Endodermal cell (in vitro differentiated cells): ENCODE data around the gene GADD45G. TPM values are rescaled to one million over a fixed set of nuclear protein-coding genes. Genes with fewer than 3 reads are reported as not detected.
A peak's percentile ranks its signal among the peaks of the same experiment; 100 is the strongest.

Source experiments
- DNase-seq: peaks from one replicate; pipeline ENCODE4 v3.0.0-alpha.2; 2017
- H3K27ac ChIP-seq: 2 replicates; pipeline ENCODE4 v1.5.1; 2013; ENCODE audit warnings: mild to moderate bottlenecking, low read depth, low read length, moderate library complexity
- H3K27me3 ChIP-seq: 2 replicates; pipeline ENCODE4 v1.6.1; 2013; ENCODE audit warnings: mild to moderate bottlenecking, low read length, moderate library complexity; ENCODE audit not compliant: insufficient read depth, control insufficient read depth, poor library complexity, severe bottlenecking
- H3K36me3 ChIP-seq: 2 replicates; pipeline ENCODE4 v1.7.0; 2013; ENCODE audit warnings: mild to moderate bottlenecking, low read length, moderate library complexity; ENCODE audit not compliant: control insufficient read depth, insufficient read depth
- H3K4me1 ChIP-seq: one replicate; pipeline ENCODE4 v1.7.0; 2013; ENCODE audit warnings: low read length; ENCODE audit not compliant: control insufficient read depth, insufficient read depth
- H3K4me3 ChIP-seq: 2 replicates; pipeline ENCODE4 v1.5.1; 2013; ENCODE audit warnings: mild to moderate bottlenecking, low read length, moderate library complexity
- H3K9ac ChIP-seq: 2 replicates; pipeline ENCODE4 v1.6.1; 2013; ENCODE audit warnings: mild to moderate bottlenecking, low read length, moderate library complexity; ENCODE audit not compliant: poor library complexity, severe bottlenecking; ENCODE audit errors: extremely low read depth
- H3K9me3 ChIP-seq: 2 replicates; pipeline ENCODE4 v1.6.1; 2013; ENCODE audit warnings: mild to moderate bottlenecking, low read length, moderate library complexity; ENCODE audit not compliant: control insufficient read depth
- H3K27ac Mint-ChIP-seq: 2 replicates; pipeline ENCODE4 v1.8.0; 2020; ENCODE audit warnings: mixed read lengths
- H3K27me3 Mint-ChIP-seq: 2 replicates; pipeline ENCODE4 v1.8.0; 2021; ENCODE audit warnings: mild to moderate bottlenecking, mixed read lengths; ENCODE audit not compliant: insufficient read depth
- H3K36me3 Mint-ChIP-seq: 2 replicates; pipeline ENCODE4 v1.8.0; 2020; ENCODE audit warnings: low read depth, mixed read lengths
- H3K4me1 Mint-ChIP-seq: 2 replicates; pipeline ENCODE4 v1.8.0; 2020; ENCODE audit warnings: mixed read lengths
- H3K4me3 Mint-ChIP-seq: 2 replicates; pipeline ENCODE4 v1.8.0; 2020; ENCODE audit warnings: mild to moderate bottlenecking, moderate library complexity, mixed read lengths
- H3K9me3 Mint-ChIP-seq: 2 replicates; pipeline ENCODE4 v1.8.0; 2020; ENCODE audit warnings: mild to moderate bottlenecking, mixed read lengths
- WGBS, 2 experiments: methylation state at CpG; one replicate each; pipeline versions ENCODE4 v1.1.5 to v1.1.7; 2013; ENCODE audit warnings: missing lambda C conversion rate in 2 of 2, mixed read lengths in 1 of 2; ENCODE audit not compliant: insufficient coverage in 1 of 2, insufficient read length in 1 of 2; 5-methylcytosine and 5-hydroxymethylcytosine counted together
- total RNA-seq, 2 donors: library from RNA; stranded (reverse); fragmentation: NEBNext Ultra II Directional in 1 of 2; extraction: Animal tissue kit (Norgen Biotek cat#: 25700) in 1 of 2; gene quantifications; 2 replicates in 1 of 2; 3 replicates in 1 of 2; pipeline ENCODE4 v1.2.1, GENCODE V29; 2021
- TF ChIP-seq, protein P1 (sequence below): fragments of 200-600 bp; sonication (generic); conservative IDR thresholded peaks from 2 replicates; pipeline ENCODE4 v1.5.0; 2021; ENCODE audit warnings: antibody characterized with exemption, mild to moderate bottlenecking

Gene GADD45G
- total RNA-seq, 2 donors from 2014 or later: 5.1 to 9.6 TPM

GRCh38 chr9:89623925-89624420 is 19.2 kb downstream of the GADD45G start:
- Mint-ChIP-seq H3K27ac (no peak overlapping the region), H3K36me3 (no peaks in the 10 kb centered on the region), H3K9me3 (no peaks in the 10 kb centered on the region), H3K27me3 (peaks cover 2% of the 10 kb centered on the region), H3K4me1 (peaks cover 47% of the 10 kb centered on the region), H3K4me3 (no peak overlapping the region)
- Histone ChIP-seq H3K9me3 (no peaks in the 10 kb centered on the region), H3K36me3 (no peaks in the 10 kb centered on the region), H3K27me3 (no peaks in the 10 kb centered on the region), H3K4me3 (no peak overlapping the region), H3K4me1 (peaks cover 19% of the 10 kb centered on the region), H3K27ac (no peak overlapping the region), H3K9ac (no peak overlapping the region)
- no peak for DNase-seq
- TF ChIP-seq, protein P1, sequence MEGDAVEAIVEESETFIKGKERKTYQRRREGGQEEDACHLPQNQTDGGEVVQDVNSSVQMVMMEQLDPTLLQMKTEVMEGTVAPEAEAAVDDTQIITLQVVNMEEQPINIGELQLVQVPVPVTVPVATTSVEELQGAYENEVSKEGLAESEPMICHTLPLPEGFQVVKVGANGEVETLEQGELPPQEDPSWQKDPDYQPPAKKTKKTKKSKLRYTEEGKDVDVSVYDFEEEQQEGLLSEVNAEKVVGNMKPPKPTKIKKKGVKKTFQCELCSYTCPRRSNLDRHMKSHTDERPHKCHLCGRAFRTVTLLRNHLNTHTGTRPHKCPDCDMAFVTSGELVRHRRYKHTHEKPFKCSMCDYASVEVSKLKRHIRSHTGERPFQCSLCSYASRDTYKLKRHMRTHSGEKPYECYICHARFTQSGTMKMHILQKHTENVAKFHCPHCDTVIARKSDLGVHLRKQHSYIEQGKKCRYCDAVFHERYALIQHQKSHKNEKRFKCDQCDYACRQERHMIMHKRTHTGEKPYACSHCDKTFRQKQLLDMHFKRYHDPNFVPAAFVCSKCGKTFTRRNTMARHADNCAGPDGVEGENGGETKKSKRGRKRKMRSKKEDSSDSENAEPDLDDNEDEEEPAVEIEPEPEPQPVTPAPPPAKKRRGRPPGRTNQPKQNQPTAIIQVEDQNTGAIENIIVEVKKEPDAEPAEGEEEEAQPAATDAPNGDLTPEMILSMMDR: no peak
- 94 to 100% methylated on average over 4 to 11 of the region's 11 CpGs for WGBS, 2 experiments

DNA sequence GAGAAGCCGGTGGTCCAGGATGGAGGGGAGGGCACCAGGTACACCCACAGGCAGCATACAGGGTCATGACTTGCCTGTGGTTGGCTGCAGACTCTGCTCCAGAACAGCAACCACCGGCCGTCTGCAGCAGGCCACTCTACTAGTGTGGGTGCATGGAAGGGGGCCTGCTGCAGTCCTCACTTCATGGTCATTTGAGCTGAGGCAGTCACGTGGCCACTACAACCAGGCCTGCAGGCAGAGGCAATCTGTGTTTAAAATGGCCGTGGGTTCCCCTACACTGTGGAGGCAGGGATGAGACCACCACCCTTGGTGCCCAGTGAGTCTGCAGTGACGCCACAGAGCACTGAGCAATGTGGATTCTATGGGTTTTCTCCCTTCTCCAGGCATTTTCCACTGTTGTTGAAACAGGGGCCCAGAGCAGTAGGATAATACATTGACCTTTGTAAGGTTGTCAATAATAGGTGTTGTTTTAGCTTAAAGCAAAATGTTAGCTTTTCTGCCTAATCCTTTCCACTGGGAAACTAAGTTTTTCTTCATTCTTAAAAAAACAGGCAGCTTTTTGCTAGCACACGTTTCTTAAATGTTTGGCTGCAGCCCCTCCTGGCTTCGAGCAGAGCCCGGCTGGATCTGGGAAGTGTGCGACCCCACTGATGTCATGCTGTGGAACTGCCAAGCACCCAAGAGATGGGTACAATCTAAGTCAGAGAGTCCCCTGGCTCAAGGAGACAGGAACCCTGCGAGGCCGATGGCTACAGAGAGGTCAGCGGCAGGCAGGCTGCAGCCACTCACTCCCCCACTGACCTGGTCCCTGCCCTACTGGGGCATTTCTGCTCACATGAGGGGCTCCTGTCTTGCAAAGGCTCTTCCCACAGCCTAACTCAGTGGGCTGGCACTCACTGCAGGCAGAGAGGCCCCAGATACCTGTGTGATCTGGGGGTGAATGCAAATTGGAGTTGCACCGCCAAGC is 21.2 kb downstream of the GADD45G start:
- DNase-seq: no peak
- Histone ChIP-seq H3K27me3 (no peaks in the 10 kb centered on the region), H3K27ac (no peak overlapping the region), H3K9ac (no peak overlapping the region), H3K36me3 (no peaks in the 10 kb centered on the region), H3K4me1 (peaks cover 33% of the 10 kb centered on the region), H3K9me3 (no peaks in the 10 kb centered on the region), H3K4me3 (no peak overlapping the region)
- Mint-ChIP-seq H3K27me3 (peaks cover 2% of the 10 kb centered on the region), H3K9me3 (no peaks in the 10 kb centered on the region), H3K4me1 (peaks cover 46% of the 10 kb centered on the region), H3K27ac (peak overlapping the region; percentile 61), H3K36me3 (no peaks in the 10 kb centered on the region), H3K4me3 (no peak overlapping the region)
- 89 to 96% methylated on average over 9 to 14 of the region's 14 CpGs for WGBS, 2 experiments
- TF ChIP-seq, protein P1: no peak

DNA sequence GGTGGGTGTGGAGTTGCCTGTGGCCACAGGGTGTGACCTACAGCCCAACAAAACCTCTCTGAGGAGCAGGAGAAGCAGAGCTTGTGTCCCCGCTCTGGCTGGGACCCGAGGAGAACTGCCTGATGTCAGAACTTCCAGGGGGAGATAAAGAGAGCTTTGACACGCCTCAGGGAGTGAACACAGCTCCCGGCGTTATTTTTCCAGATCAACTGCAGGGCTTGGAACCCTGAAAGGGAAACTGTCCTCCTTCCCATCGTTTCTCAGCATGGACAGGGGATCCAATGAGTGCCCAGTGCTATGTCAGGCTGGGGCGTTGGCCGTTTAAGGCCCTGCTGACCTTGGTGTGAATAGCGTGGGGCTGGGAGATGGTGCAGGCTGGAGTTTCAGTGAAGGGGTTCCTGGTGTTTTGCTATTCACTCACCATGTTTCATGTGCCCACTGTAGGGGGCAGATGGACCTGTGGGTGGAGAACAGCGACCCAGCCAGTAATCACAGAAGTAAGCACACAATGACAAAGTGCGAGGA is 22.0 kb downstream of the GADD45G start:
- 91 to 92% methylated on average over 10 to 11 of the region's 11 CpGs for WGBS, 2 experiments
- H3K9ac ChIP-seq: no peak overlapping the region
- peaks cover 33% of the 10 kb centered on the region for H3K4me1 ChIP-seq
- Mint-ChIP-seq H3K36me3 (no peaks in the 10 kb centered on the region), H3K9me3 (no peaks in the 10 kb centered on the region), H3K27me3 (peaks cover 2% of the 10 kb centered on the region), H3K4me1 (peaks cover 53% of the 10 kb centered on the region), H3K4me3 (no peak overlapping the region), H3K27ac (no peak overlapping the region)
- H3K9me3 ChIP-seq: no peaks in the 10 kb centered on the region
- H3K4me3 ChIP-seq: no peak overlapping the region
- TF ChIP-seq, protein P1: no peak
- DNase-seq: no peak
- H3K27ac ChIP-seq: no peak overlapping the region
- H3K36me3 ChIP-seq: no peaks in the 10 kb centered on the region
- H3K27me3 ChIP-seq: no peaks in the 10 kb centered on the region
